K562 (cell line): ENCODE measurements around the gene EMD. TPM values are rescaled to one million over a fixed set of nuclear protein-coding genes. Genes with fewer than 3 reads are reported as not detected.

Source experiments
- BACH1 ChIP-seq: fragments of 200-800 bp; sonication (Bioruptor generic); IDR thresholded peaks from 2 replicates; pipeline ENCODE4 v1.6.1; 2016; ENCODE audit warnings: missing genetic modification characterization, missing compliant biosample characterization
- BRCA1 ChIP-seq, 2 experiments: fragments of 450-650 bp in 1 of 2; sonication (generic) in 1 of 2; formaldehyde crosslinking in 1 of 2; IDR thresholded peaks; 2 replicates each; pipeline versions ENCODE4 v1.5.0 to v1.6.1; 2017 to 2020; ENCODE audit warnings: mild to moderate bottlenecking in 1 of 2, missing genetic modification reagents in 1 of 2
- COPS2 ChIP-seq: fragments of 450-650 bp; conservative IDR thresholded peaks from 2 replicates; pipeline ENCODE4 v1.6.1; 2016; ENCODE audit warnings: mild to moderate bottlenecking, moderate library complexity
- EZH2 ChIP-seq: IDR thresholded peaks from 2 replicates; pipeline ENCODE4 v1.6.1; 2012; ENCODE audit warnings: low read depth, mild to moderate bottlenecking, inconsistent platforms, low read length, borderline replicate concordance
- HEY1 ChIP-seq: fragments of 250-450 bp; sonication (Bioruptor Pico); IDR thresholded peaks from 2 replicates; pipeline ENCODE4 v1.5.0; 2020; ENCODE audit warnings: mild to moderate bottlenecking, moderate library complexity, borderline replicate concordance
- NCOA1 ChIP-seq: fragments of 450-650 bp; IDR thresholded peaks from 2 replicates; pipeline ENCODE4 v1.6.1; 2016; ENCODE audit warnings: low read depth
- NEUROD1 ChIP-seq: fragments of 150-350 bp; IDR thresholded peaks from 2 replicates; pipeline ENCODE4 v1.6.1; 2014; ENCODE audit warnings: borderline replicate concordance, low read length, low read depth; ENCODE audit not compliant: partially characterized antibody
- SFPQ ChIP-seq: fragments of 200-400 bp; formaldehyde crosslinking; IDR thresholded peaks from 2 replicates; pipeline ENCODE4 v1.6.1; 2017; ENCODE audit warnings: mild to moderate bottlenecking, low read depth, low read length, moderate library complexity
- SMAD2 ChIP-seq: fragments of 150-350 bp; IDR thresholded peaks from 2 replicates; pipeline ENCODE4 v1.6.1; 2014; ENCODE audit warnings: low read depth, mild to moderate bottlenecking, low read length
- STAG1 ChIP-seq: sonication (generic); formaldehyde crosslinking; IDR thresholded peaks from 2 replicates; pipeline ENCODE4 v1.5.0; 2020; ENCODE audit warnings: missing genetic modification reagents, borderline replicate concordance
- TAL1 ChIP-seq: fragments of 450-650 bp; IDR thresholded peaks from 2 replicates; pipeline ENCODE4 v1.6.1; 2016; ENCODE audit warnings: mild to moderate bottlenecking
- TARDBP ChIP-seq: fragments of 450-650 bp; IDR thresholded peaks from 2 replicates; pipeline ENCODE4 v1.6.1; 2016
- ZFP30 ChIP-seq: fragments of 250-450 bp; sonication (Bioruptor Pico); IDR thresholded peaks from 2 replicates; pipeline ENCODE4 v1.8.0; 2022; ENCODE audit warnings: moderate library complexity, mild to moderate bottlenecking, inconsistent platforms, borderline replicate concordance
- ZNF586 ChIP-seq: fragments of 450-650 bp; formaldehyde crosslinking; conservative IDR thresholded peaks from 2 replicates; pipeline ENCODE4 v1.4.0; 2020; ENCODE audit warnings: mild to moderate bottlenecking, moderate library complexity
- polyA plus RNA-seq, 8 experiments: library from polyadenylated mRNA; depleted of rRNA in 4 of 8; stranded (reverse) in 5 of 8; unstranded in 3 of 8; fragments of >200 nt; fragmentation: Nextera tagmentation in 2 of 8; fragmentation: Illumina TruSeq in 1 of 8; extraction: Ambion mirVana in 2 of 8; extraction: Trizol in 1 of 8; gene quantifications; 2 replicates each; pipeline versions ENCODE4 v1.2.1 to v1.2.3, GENCODE V29; 2011 to 2014; ENCODE audit warnings: inconsistent platforms in 1 of 8, missing spikeins in 1 of 8
- total RNA-seq, 7 experiments: library from RNA; depleted of rRNA in 6 of 7; stranded (reverse); fragments of >200 nt in 6 of 7; fragmentation: Illumina TruSeq in 2 of 7; extraction: Trizol in 2 of 7; gene quantifications; 2 replicates each; pipeline versions ENCODE4 v1.2.1 to v1.2.3, GENCODE V29; 2011 to 2021; ENCODE audit warnings: low replicate concordance in 1 of 7
- TF ChIP-seq, protein P1 (sequence below): IDR thresholded peaks from 2 replicates; pipeline ENCODE4 v1.6.1; 2016; ENCODE audit warnings: missing genetic modification characterization, missing compliant biosample characterization
- TF ChIP-seq, protein P2 (sequence below): fragments of 150-350 bp; conservative IDR thresholded peaks from 2 replicates; pipeline ENCODE4 v1.6.1; 2014; ENCODE audit warnings: low read length
- TF ChIP-seq, protein P3 (sequence below): fragments of 450-650 bp; formaldehyde crosslinking; IDR thresholded peaks from 2 replicates; pipeline ENCODE4 v1.4.0; 2020; ENCODE audit warnings: mild to moderate bottlenecking, moderate library complexity

The EMD gene
- total and polyA plus RNA-seq, 9 of the 15 experiments (the other 6 are each of a cell fraction or from before 2014, with no cell fraction given) = 2.3 to 206 (median 61.9) TPM

DNA sequence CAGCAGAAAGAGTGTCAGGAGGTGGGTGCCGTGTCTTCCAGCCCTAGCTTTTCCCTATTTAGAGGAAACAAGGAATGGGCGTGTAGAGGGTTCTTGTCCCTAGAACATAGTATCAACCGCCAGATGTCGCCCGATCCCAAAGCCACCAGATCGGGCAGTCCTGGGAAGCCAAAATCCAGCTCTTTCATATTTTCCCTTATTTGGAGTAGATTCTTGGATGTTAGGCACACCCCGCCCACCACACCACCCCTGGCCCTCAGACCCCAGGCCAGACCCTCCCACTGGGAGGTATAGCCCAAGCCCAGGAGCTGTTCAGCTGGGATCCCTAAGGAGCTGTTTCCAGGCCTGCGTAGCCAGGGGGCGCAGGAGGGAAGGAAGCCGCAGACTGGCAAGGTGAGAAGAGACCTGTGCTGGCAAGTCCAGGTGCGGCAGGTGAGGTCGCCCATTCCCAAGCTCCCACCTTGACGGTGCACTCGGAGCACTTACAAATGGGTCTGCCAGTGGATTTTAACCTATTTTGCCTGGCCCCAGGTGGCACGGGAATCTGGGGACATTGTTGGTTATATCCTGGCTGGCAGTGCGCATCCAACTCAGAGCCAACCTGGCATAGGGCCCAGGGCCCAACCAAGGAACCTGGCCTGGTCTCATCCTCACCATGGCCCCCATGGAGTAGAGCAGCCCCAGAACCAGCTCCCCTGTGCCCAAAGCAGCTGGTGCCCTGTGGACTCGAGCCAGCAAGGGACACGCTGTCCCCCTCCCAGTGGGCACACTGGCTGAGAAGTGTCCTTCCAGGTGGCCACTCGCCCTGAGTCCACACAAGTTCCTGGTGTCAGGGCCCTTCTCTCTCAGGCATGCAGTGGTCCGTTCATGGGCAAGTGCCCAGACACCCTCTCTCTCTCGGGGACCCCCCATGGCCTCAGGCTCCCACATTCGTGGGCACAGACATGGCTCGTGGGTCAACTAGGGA lies 5.5 kb upstream of the EMD start (continued):
- TF ChIP-seq BACH1 (tag) = no peak
- TF ChIP-seq SFPQ = no peak
- TF ChIP-seq STAG1 (CRISPR knock-in tag) = no peak
- TF ChIP-seq TAL1 = no peak
- TF ChIP-seq ZFP30 = no peak
- TF ChIP-seq TARDBP = no peak
- no peak for TF ChIP-seq HEY1 (CRISPR knock-in tag)
- no peak for TF ChIP-seq ZNF586
- TF ChIP-seq, protein P1, sequence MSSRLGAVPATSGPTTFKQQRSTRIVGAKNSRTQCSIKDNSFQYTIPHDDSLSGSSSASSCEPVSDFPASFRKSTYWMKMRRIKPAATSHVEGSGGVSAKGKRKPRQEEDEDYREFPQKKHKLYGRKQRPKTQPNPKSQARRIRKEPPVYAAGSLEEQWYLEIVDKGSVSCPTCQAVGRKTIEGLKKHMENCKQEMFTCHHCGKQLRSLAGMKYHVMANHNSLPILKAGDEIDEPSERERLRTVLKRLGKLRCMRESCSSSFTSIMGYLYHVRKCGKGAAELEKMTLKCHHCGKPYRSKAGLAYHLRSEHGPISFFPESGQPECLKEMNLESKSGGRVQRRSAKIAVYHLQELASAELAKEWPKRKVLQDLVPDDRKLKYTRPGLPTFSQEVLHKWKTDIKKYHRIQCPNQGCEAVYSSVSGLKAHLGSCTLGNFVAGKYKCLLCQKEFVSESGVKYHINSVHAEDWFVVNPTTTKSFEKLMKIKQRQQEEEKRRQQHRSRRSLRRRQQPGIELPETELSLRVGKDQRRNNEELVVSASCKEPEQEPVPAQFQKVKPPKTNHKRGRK = no peak
- TF ChIP-seq NCOA1 = no peak
- TF ChIP-seq, protein P2, sequence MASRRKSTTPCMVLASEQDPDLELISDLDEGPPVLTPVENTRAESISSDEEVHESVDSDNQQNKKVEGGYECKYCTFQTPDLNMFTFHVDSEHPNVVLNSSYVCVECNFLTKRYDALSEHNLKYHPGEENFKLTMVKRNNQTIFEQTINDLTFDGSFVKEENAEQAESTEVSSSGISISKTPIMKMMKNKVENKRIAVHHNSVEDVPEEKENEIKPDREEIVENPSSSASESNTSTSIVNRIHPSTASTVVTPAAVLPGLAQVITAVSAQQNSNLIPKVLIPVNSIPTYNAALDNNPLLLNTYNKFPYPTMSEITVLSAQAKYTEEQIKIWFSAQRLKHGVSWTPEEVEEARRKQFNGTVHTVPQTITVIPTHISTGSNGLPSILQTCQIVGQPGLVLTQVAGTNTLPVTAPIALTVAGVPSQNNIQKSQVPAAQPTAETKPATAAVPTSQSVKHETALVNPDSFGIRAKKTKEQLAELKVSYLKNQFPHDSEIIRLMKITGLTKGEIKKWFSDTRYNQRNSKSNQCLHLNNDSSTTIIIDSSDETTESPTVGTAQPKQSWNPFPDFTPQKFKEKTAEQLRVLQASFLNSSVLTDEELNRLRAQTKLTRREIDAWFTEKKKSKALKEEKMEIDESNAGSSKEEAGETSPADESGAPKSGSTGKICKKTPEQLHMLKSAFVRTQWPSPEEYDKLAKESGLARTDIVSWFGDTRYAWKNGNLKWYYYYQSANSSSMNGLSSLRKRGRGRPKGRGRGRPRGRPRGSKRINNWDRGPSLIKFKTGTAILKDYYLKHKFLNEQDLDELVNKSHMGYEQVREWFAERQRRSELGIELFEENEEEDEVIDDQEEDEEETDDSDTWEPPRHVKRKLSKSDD = no peak
- no peak for TF ChIP-seq NEUROD1
- TF ChIP-seq BRCA1 (IDR thresholded peaks at IDR 0.05) = no peak
- TF ChIP-seq BRCA1 (CRISPR knock-in tag; IDR thresholded peaks at IDR 0.05) = no peak
- TF ChIP-seq SMAD2 = no peak
- TF ChIP-seq COPS2 = no peak
- no peak for TF ChIP-seq EZH2
- TF ChIP-seq, protein P3, sequence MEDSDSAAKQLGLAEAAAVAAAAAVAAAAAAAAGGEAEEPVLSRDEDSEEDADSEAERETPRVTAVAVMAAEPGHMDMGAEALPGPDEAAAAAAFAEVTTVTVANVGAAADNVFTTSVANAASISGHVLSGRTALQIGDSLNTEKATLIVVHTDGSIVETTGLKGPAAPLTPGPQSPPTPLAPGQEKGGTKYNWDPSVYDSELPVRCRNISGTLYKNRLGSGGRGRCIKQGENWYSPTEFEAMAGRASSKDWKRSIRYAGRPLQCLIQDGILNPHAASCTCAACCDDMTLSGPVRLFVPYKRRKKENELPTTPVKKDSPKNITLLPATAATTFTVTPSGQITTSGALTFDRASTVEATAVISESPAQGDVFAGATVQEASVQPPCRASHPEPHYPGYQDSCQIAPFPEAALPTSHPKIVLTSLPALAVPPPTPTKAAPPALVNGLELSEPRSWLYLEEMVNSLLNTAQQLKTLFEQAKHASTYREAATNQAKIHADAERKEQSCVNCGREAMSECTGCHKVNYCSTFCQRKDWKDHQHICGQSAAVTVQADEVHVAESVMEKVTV = peak; percentile 33; the same call in 1 of the 2 replicates
